ENCODE results near the gene KCP.

DNA sequence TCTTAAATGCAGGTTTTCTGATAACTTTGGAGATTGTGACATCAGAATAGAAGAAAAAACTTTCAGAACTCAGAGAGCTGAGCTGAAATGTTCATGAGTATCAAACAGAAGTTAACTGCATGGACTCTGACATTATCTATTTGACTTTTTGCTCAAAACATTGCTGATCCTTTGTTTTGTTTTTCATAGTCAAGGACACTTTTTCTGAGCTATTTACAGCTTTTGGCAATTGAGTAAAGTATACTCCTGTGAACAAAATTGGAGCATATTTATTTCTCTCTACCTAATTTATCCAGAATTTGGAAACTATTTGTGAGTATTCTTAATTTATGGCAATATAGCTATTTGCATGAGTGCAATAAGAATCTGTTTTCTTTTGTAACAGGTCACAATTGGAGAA lies 11.1 kb downstream of the KCP start:
- TF ChIP-seq POLR2AphosphoS5 (IDR thresholded peaks at IDR 0.05; ENCODE audit: low read depth) = no peak
- no peak for TF ChIP-seq EZH2 (IDR thresholded peaks at IDR 0.05; ENCODE audit: low read depth, unreplicated experiment)
- no peak for TF ChIP-seq CTCF (conservative IDR thresholded peaks at IDR 0.05; ENCODE audit: low read depth in 2 of 2)
- TF ChIP-seq EZH2phosphoT487 (IDR thresholded peaks at IDR 0.05; ENCODE audit: unreplicated experiment) = no peak
- TF ChIP-seq STAT1 (IDR thresholded peaks at IDR 0.05; ENCODE audit: unreplicated experiment) = no peak
